B cell (primary cell): ENCODE data around the gene BRIP1.

Source experiments
- CTCF ChIP-seq: fragments of 200-600 bp; IDR thresholded peaks from one replicate; pipeline ENCODE4 v1.8.0; 2022; ENCODE audit warnings: antibody characterized with exemption, mild to moderate bottlenecking
- EZH2 ChIP-seq: IDR thresholded peaks from 2 replicates; pipeline ENCODE4 v1.6.1; 2012; ENCODE audit warnings: borderline replicate concordance, low read depth, mild to moderate bottlenecking, moderate library complexity, low read length; ENCODE audit not compliant: insufficient read depth, poor library complexity, severe bottlenecking

DNA sequence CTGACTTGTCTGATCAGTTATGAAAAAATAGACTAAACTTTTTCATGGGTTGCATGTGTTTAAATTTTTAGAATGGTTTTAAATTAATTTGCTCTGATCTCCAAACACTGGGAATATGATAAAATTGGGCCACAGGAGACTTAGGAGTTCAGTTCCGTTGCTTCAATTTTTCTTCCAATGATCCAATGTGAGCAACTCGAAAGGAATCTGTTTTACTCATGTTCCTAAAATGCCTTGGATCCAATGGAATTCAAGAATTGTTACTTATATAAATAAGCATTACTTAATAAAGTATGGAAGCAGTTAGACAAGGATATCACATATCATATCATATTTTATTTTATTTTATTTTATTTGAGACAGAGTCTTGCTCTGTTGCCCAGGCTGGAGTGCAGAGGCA is 216.3 kb downstream of the BRIP1 start:
- TF ChIP-seq CTCF (no peak), EZH2 (no peak)
